ENCODE results near the gene ZYG11B.
"Not testable (repeated sequence)": the region's sequence is repeated elsewhere in the genome, so short reads cannot be mapped to it uniquely, and the experiment has no call there.

ZYG11B gene

DNA sequence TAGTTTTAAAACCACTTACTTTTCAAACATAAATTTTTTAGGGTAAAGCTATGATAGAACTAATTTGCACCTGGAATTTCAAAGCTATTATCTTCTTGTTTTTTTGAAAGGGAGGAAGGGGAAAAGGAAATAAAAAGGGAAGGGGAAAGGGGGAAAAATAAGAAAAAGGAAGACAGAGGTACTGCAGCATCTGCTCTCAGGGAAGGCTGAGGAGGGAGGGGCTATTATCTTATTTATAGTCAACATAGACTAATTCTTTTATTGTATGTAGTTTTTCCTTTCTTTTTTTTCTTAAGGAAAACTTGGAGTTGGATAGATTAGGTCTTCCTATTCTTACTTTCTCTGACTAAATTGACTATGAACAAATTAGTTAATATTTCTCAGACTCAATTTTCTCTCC is 74.8 kb downstream of the ZYG11B start:
- H3K4me3 ChIP-seq (ENCODE audit: extremely low read depth, insufficient read depth, low read length, poor library complexity, severe bottlenecking): no peak overlapping the region
- H3K27ac ChIP-seq (ENCODE audit: low read depth, low read length, severe bottlenecking): no peak overlapping the region
- no peaks in the 10 kb centered on the region for H3K9me3 ChIP-seq (ENCODE audit: control insufficient read depth, low read length)
- H3K4me1 ChIP-seq (ENCODE audit: control insufficient read depth, insufficient read depth, low read length, poor library complexity, severe bottlenecking): no peaks in the 10 kb centered on the region
- H3K36me3 ChIP-seq (ENCODE audit: control insufficient read depth, insufficient read depth, low read length): peaks cover 38% of the 10 kb centered on the region

DNA sequence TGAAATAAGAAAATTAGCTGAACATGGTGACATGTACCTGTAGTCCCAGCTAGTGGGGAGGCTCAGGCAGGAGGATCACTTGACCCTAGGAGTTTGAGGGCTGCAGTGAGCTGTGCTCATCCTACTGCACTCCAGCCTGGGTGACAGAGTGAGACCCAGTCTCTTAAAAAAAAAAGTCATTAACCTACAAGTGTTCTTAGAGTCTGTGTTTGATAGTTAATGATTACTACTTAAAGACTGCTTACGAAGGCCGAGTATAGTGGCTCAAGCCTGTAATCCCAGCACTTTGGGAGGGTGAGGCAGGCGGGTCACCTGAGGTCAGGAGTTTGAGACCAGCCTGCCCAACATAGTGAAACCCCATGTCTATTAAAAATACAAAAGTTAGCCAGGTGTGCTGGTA is 77.8 kb downstream of the ZYG11B start:
- not testable (repeated sequence) for H3K4me1 ChIP-seq (ENCODE audit: control insufficient read depth, insufficient read depth, low read length, poor library complexity, severe bottlenecking); H3K27ac ChIP-seq (ENCODE audit: low read depth, low read length, severe bottlenecking); H3K4me3 ChIP-seq (ENCODE audit: extremely low read depth, insufficient read depth, low read length, poor library complexity, severe bottlenecking); H3K9me3 ChIP-seq (ENCODE audit: control insufficient read depth, low read length)
- H3K36me3 ChIP-seq (ENCODE audit: control insufficient read depth, insufficient read depth, low read length): peaks cover 26% of the 10 kb centered on the region
- WGBS, 2 experiments (ENCODE audit: insufficient coverage in 2 of 2): 89 to 100% methylated on average over 3 of the region's 3 CpGs

GRCh38 chr1:52814465-52814864 is 88.2 kb downstream of the ZYG11B start:
- H3K9me3 ChIP-seq (ENCODE audit: control insufficient read depth, low read length): no peaks in the 10 kb centered on the region
- WGBS, 2 experiments (ENCODE audit: insufficient coverage in 2 of 2): 93 to 100% methylated on average over 2 of the region's 2 CpGs
- peaks cover 44% of the 10 kb centered on the region for H3K36me3 ChIP-seq (ENCODE audit: control insufficient read depth, insufficient read depth, low read length)
- H3K27ac ChIP-seq (ENCODE audit: low read depth, low read length, severe bottlenecking): no peak overlapping the region
- no peaks in the 10 kb centered on the region for H3K4me1 ChIP-seq (ENCODE audit: control insufficient read depth, insufficient read depth, low read length, poor library complexity, severe bottlenecking)
- H3K4me3 ChIP-seq (ENCODE audit: extremely low read depth, insufficient read depth, low read length, poor library complexity, severe bottlenecking): no peak overlapping the region

- not testable (repeated sequence) for H3K4me3 ChIP-seq (ENCODE audit: extremely low read depth, insufficient read depth, low read length, poor library complexity, severe bottlenecking); H3K4me1 ChIP-seq (ENCODE audit: control insufficient read depth, insufficient read depth, low read length, poor library complexity, severe bottlenecking); H3K9me3 ChIP-seq (ENCODE audit: control insufficient read depth, low read length); H3K27ac ChIP-seq (ENCODE audit: low read depth, low read length, severe bottlenecking)
- H3K36me3 ChIP-seq (ENCODE audit: control insufficient read depth, insufficient read depth, low read length): peaks cover 40% of the 10 kb centered on the region
- WGBS, 2 experiments (ENCODE audit: insufficient coverage in 2 of 2): 100% methylated on average over 1 of the region's 5 CpGs; no CpG with 5 or more reads in 1 of the 2 experiments
These were observed 94.6 kb downstream of the ZYG11B start for GRCh38 chr1:52820830-52821229.

- Histone ChIP-seq H3K36me3 (ENCODE audit: control insufficient read depth, insufficient read depth, low read length) (peaks cover 12% of the 10 kb centered on the region), H3K27ac (ENCODE audit: low read depth, low read length, severe bottlenecking) (no peak overlapping the region), H3K4me1 (ENCODE audit: control insufficient read depth, insufficient read depth, low read length, poor library complexity, severe bottlenecking) (no peaks in the 10 kb centered on the region), H3K4me3 (ENCODE audit: extremely low read depth, insufficient read depth, low read length, poor library complexity, severe bottlenecking) (no peak overlapping the region), H3K9me3 (ENCODE audit: control insufficient read depth, low read length) (no peaks in the 10 kb centered on the region)
- no CpG with 5 or more reads among the region's 1 CpG for WGBS, 2 experiments (ENCODE audit: insufficient coverage in 2 of 2)
These were observed 99.6 kb downstream of the ZYG11B start for GRCh38 chr1:52825868-52826267.

DNA sequence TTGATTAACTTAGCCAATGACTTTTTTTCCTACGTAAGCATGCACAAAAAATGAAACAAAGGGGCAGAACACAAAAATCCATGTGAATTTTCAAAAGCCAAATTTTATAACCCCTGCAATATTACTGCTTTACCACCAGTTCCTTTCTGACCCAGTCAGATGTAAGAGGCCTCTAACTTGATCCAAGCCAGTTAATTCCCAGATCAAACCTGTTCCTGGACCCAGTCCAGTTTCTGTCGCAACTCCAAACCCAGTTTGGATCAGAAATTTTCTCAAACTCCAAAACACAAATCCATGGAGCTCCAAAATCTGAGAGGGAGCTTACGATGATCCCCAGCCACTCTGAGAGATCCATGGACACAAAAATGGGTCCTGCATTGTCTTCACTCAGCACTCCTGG is 108.5 kb downstream of the ZYG11B start:
- no peak overlapping the region for H3K4me3 ChIP-seq (ENCODE audit: extremely low read depth, insufficient read depth, low read length, poor library complexity, severe bottlenecking)
- 94% methylated on average over 3 of the region's 3 CpGs for WGBS, 2 experiments (ENCODE audit: insufficient coverage in 2 of 2)
- H3K27ac ChIP-seq (ENCODE audit: low read depth, low read length, severe bottlenecking): no peak overlapping the region
- H3K4me1 ChIP-seq (ENCODE audit: control insufficient read depth, insufficient read depth, low read length, poor library complexity, severe bottlenecking): no peaks in the 10 kb centered on the region
- no peaks in the 10 kb centered on the region for H3K9me3 ChIP-seq (ENCODE audit: control insufficient read depth, low read length)
- H3K36me3 ChIP-seq (ENCODE audit: control insufficient read depth, insufficient read depth, low read length): no peaks in the 10 kb centered on the region

GRCh38 chr1:52836035-52836434 is 109.8 kb downstream of the ZYG11B start:
- H3K27ac ChIP-seq (ENCODE audit: low read depth, low read length, severe bottlenecking): no peak overlapping the region
- H3K4me1 ChIP-seq (ENCODE audit: control insufficient read depth, insufficient read depth, low read length, poor library complexity, severe bottlenecking): no peaks in the 10 kb centered on the region
- WGBS, 2 experiments (ENCODE audit: insufficient coverage in 2 of 2): 40 to 80% methylated on average over 2 of the region's 3 CpGs
- H3K9me3 ChIP-seq (ENCODE audit: control insufficient read depth, low read length): no peaks in the 10 kb centered on the region
- H3K4me3 ChIP-seq (ENCODE audit: extremely low read depth, insufficient read depth, low read length, poor library complexity, severe bottlenecking): no peak overlapping the region
- no peaks in the 10 kb centered on the region for H3K36me3 ChIP-seq (ENCODE audit: control insufficient read depth, insufficient read depth, low read length)

- not testable (repeated sequence) for H3K4me3 ChIP-seq (ENCODE audit: extremely low read depth, insufficient read depth, low read length, poor library complexity, severe bottlenecking); H3K4me1 ChIP-seq (ENCODE audit: control insufficient read depth, insufficient read depth, low read length, poor library complexity, severe bottlenecking); H3K9me3 ChIP-seq (ENCODE audit: control insufficient read depth, low read length); H3K36me3 ChIP-seq (ENCODE audit: control insufficient read depth, insufficient read depth, low read length); H3K27ac ChIP-seq (ENCODE audit: low read depth, low read length, severe bottlenecking)
- WGBS, 2 experiments (ENCODE audit: insufficient coverage in 2 of 2): 97 to 98% methylated on average over 6 to 9 of the region's 10 CpGs
These were observed 112.9 kb downstream of the ZYG11B start for GRCh38 chr1:52839175-52839574.

GRCh38 chr1:52842643-52843310 is 116.5 kb downstream of the ZYG11B start, which contains the start of gene ZYG11A:
TSS of gene ZYG11A (plus strand) at chr1:52842760. CDS start at chr1:52842884, 124 bp downstream.
- 1 to 2% methylated on average over 72 to 80 of the region's 88 CpGs for WGBS, 2 experiments (ENCODE audit: insufficient coverage in 2 of 2)

DNA sequence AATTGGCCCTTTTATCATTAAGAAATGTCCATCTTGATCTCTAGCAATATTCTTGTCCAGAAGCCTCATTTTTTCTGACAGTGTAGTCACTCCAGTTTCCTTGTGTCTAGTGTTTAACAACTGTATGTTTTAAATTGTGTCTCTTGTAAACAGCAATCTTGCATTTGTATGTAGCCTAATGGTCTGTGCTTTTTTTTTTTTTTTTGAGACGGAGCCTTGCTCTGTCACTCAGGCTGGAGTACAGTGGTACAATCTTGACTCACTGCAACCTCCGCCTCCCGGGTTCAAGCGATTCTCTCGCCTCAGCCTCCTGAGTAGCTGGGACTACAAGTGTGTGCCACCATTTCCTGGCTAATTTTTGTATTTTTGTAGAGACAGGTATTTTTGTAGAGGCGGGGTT is 118.9 kb downstream of the ZYG11B start:
- not testable (repeated sequence) for H3K36me3 ChIP-seq (ENCODE audit: control insufficient read depth, insufficient read depth, low read length); H3K4me3 ChIP-seq (ENCODE audit: extremely low read depth, insufficient read depth, low read length, poor library complexity, severe bottlenecking); H3K4me1 ChIP-seq (ENCODE audit: control insufficient read depth, insufficient read depth, low read length, poor library complexity, severe bottlenecking); H3K9me3 ChIP-seq (ENCODE audit: control insufficient read depth, low read length); H3K27ac ChIP-seq (ENCODE audit: low read depth, low read length, severe bottlenecking)
- 74 to 75% methylated on average over 4 to 5 of the region's 6 CpGs for WGBS, 2 experiments (ENCODE audit: insufficient coverage in 2 of 2)

More at GRCh38 chr1:52842643-52843310, 116.5 kb downstream of the ZYG11B start, which contains the start of gene ZYG11A:
- Histone ChIP-seq H3K27ac (ENCODE audit: low read depth, low read length, severe bottlenecking) (no peak within 1 kb of the TSS), H3K9me3 (ENCODE audit: control insufficient read depth, low read length) (no peaks in the 10 kb centered on the region), H3K4me1 (ENCODE audit: control insufficient read depth, insufficient read depth, low read length, poor library complexity, severe bottlenecking) (no peaks in the 10 kb centered on the region), H3K4me3 (ENCODE audit: extremely low read depth, insufficient read depth, low read length, poor library complexity, severe bottlenecking) (peak within 1 kb of the TSS; percentile 45), H3K36me3 (ENCODE audit: control insufficient read depth, insufficient read depth, low read length) (no peaks in the 10 kb centered on the region)

DNA sequence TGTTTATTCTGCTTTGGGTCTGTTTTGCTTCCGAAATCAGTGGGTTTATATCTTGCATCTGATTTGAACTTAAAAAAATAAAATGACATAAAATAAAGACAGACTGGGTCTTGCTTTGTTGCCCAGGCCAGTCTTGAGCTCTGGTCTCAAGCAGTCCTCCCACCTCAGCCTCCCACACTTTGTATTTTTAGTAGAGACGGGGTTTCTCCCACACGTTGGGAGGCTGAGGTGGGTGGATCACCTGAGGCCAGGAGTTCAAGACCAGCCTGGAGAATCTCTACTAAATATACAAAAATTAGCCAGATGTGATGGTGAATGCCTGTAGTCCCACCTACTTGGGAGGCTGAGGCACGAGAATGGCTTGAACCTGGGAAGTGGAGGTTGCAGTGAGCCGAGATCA is 122.2 kb downstream of the ZYG11B start:
- H3K4me3 ChIP-seq (ENCODE audit: extremely low read depth, insufficient read depth, low read length, poor library complexity, severe bottlenecking): no peak overlapping the region
- WGBS, 2 experiments (ENCODE audit: insufficient coverage in 2 of 2): 80% methylated on average over 1 of the region's 5 CpGs; no CpG with 5 or more reads in 1 of the 2 experiments
- no peaks in the 10 kb centered on the region for H3K9me3 ChIP-seq (ENCODE audit: control insufficient read depth, low read length)
- H3K27ac ChIP-seq (ENCODE audit: low read depth, low read length, severe bottlenecking): no peak overlapping the region
- no peaks in the 10 kb centered on the region for H3K36me3 ChIP-seq (ENCODE audit: control insufficient read depth, insufficient read depth, low read length)
- H3K4me1 ChIP-seq (ENCODE audit: control insufficient read depth, insufficient read depth, low read length, poor library complexity, severe bottlenecking): no peaks in the 10 kb centered on the region

Measured in mesodermal cell (in vitro differentiated cells).